Astrocyte of the cerebellum (primary cell): ENCODE data around the gene ISCU.
"Not testable (repeated sequence)": the region's sequence is repeated elsewhere in the genome, so short reads cannot be mapped to it uniquely, and the experiment has no call there.

Source experiments
- DNase-seq: peaks from one replicate; pipeline ENCODE4 v3.0.0-alpha.2; 2011; ENCODE audit warnings: low read depth
- H3K4me3 ChIP-seq: 2 replicates; pipeline ENCODE4 v1.5.1; 2011; ENCODE audit warnings: mild to moderate bottlenecking, low read depth, low read length, moderate library complexity
- in situ Hi-C: cut with HindIII; loops from 2 replicates; pipeline ENCODE4 v1.10.0; 2017; ENCODE audit warnings: low sequenced_read_pairs
- TF ChIP-seq, protein P1 (sequence below): IDR thresholded peaks from 2 replicates; pipeline ENCODE4 v1.5.1; 2012; ENCODE audit warnings: low read length, low read depth, moderate library complexity, mild to moderate bottlenecking; ENCODE audit errors: missing control alignments

Gene ISCU

DNA sequence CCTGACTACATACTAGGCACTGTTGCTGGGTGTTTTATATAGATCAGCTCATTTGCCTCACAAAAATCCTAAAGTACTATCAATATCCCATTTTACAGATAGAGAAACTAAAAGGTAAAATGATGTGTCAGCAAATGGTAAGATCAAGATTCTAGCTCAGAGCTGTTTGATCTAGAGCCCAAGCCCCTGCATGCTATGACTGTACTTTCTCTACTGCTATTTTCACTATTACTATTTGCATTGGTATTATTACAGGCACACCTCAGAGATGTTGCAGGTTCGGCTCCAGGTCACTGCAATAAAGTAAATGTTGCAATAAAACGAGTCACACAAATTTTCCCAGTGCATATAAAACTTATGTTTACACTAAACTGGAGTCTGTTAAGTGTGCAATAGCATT lies 10.9 kb downstream of the ISCU start:
- no peak overlapping the region for H3K4me3 ChIP-seq
- no peak for DNase-seq
- TF ChIP-seq, protein P1, sequence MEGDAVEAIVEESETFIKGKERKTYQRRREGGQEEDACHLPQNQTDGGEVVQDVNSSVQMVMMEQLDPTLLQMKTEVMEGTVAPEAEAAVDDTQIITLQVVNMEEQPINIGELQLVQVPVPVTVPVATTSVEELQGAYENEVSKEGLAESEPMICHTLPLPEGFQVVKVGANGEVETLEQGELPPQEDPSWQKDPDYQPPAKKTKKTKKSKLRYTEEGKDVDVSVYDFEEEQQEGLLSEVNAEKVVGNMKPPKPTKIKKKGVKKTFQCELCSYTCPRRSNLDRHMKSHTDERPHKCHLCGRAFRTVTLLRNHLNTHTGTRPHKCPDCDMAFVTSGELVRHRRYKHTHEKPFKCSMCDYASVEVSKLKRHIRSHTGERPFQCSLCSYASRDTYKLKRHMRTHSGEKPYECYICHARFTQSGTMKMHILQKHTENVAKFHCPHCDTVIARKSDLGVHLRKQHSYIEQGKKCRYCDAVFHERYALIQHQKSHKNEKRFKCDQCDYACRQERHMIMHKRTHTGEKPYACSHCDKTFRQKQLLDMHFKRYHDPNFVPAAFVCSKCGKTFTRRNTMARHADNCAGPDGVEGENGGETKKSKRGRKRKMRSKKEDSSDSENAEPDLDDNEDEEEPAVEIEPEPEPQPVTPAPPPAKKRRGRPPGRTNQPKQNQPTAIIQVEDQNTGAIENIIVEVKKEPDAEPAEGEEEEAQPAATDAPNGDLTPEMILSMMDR, result no peak
- in situ Hi-C loops, result no loop called here

DNA sequence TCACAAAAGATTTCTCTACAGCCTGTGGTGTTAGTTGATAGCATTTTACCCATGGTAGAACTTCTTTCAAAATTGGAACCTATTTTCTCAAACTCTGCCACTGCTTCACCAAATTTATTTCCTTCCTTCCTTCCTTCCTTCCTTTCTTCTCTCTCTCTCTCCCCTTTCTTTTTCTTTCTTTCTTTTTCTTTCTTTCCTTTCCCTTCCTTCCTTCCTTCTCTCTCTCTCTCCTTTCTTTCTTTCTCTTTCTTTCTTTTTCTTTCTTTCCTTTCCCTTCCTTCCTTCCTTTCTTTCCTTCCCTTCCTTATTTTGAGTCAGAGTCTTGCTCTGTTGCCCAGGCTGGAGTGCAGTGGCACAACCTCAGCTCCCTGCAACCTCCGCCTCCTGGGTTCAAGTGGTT lies 11.9 kb downstream of the ISCU start:
- DNase-seq, in situ Hi-C loops, H3K4me3 ChIP-seq: not testable (repeated sequence)

DNA sequence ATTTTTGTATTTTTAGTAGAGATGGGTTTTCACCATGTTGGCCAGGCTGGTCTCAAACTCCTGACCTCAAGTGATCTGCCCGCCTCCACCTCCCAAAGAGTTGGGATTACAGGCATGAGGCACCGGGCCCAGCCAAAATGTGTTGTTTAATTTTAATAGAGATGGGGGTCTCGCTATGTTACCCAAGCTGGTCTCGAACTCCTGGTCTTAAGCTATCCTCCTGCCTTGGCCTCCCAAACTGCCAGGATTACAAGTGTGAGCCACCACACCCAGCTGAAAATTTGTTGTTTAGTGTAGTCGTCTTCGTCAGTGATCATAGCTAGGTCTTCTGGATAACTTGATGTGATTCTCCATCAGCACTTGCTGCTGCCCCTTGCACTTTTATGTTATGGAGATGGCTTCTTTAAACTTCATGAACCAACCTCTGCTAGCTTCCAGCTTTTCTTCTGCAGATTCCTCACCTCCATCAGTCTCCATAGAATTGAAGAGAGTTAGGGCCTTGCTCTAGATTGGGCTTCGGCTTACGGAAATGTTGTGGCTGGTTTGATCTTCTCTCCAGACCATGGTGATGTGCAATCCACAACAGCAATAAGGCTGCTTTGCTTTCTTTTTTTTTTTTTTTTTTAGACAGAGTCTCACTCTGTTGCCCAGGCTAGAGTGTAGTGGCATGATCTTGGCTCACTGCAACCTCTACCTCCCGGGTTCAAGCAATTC lies 13.0 kb downstream of the ISCU start:
- TF ChIP-seq, protein P1, result no peak
- no peak for DNase-seq
- no peak overlapping the region for H3K4me3 ChIP-seq
- in situ Hi-C loops, result no loop called here

DNA sequence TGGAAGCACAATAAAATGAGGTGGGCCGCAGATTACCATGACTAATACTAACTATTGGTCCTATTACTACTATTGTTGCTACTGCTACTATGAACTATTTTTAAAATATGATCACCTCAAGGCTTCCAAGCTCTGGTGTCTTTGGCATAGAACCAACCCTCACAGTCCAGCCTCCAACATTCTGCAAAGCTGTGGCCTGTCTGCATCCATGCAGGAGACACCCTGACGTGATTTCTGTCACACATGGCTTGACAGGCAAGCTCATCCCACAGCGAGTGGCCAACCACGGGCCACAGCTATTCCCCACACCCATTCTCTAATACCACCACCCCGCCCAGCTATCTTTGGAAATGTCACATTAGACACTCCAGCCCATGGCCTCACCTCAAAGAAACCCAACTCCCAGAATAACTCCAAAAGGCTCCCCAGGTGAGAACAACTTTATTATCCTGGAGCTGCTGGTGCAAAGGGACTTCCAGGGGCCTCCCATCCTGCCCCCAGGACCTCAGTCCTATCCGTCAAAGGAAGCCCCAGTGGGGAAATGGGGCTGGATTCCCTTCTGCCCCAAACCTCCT lies 14.4 kb downstream of the ISCU start:
- DNase-seq, result peak; percentile 65
- TF ChIP-seq, protein P1, result no peak
- H3K4me3 ChIP-seq, result no peak overlapping the region
- in situ Hi-C loops, result no loop called here

DNA sequence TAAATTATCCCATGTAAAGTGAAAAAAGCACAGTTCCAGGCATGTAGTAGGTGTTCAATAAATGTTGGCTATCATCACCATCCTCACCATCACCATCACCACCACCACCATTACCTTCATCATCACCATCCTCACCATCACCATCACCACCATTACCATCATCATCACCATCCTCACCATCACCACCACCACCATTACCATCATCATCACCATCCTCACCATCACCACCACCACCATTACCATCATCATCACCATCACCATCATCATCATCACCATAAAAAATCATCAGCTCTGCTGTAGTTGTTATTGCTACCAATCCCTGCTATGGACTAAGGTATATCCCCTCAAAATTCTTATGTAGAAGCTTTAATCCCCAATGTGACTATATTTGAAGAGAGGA lies 15.1 kb downstream of the ISCU start:
- no peak overlapping the region for H3K4me3 ChIP-seq
- TF ChIP-seq, protein P1, result no peak
- no peak for DNase-seq
- in situ Hi-C loops, result no loop called here

DNA sequence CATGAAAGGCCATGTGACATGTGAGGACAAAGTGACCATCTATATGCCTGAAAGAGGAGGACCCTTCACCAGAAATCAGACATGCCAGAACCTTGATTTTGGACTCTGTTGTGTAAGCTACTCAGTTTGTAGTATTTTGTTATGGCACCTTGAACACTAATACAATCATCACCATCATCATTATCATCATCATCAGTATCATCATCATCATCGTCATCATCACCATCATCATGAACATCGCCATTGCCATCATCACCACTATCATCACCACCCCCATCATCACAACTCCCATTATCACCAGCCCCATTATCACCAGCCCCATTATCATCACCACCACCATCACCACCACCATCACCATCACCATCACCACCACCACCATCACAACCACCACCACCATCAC lies 15.9 kb downstream of the ISCU start:
- in situ Hi-C loops, result no loop called here
- no peak for DNase-seq
- no peak overlapping the region for H3K4me3 ChIP-seq
- TF ChIP-seq, protein P1, result no peak

DNA sequence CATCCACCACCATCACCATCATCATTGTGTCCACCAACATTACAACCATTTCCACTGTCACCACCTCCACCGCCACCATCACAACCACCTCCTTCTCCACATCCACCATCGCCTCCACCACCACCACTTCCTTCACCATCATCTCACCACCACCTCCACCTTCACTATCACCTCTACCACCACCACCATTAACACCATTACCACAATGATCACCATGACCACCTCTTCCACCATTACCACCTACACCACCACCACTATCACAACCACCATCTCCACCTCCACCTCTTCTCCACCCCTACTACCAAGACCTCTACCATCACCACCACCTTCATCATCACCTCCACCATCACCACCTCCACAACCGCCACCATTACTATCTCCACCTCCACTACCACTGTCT lies 16.4 kb downstream of the ISCU start:
- H3K4me3 ChIP-seq, result no peak overlapping the region
- TF ChIP-seq, protein P1, result no peak
- DNase-seq, result no peak
- in situ Hi-C loops, result no loop called here
